Stimulated activated CD4-positive, alpha-beta T cell treated with anti-CD3 and anti-CD28 coated beads, Interleukin-1b, Interleukin-23, amount 100 ng/mL, for 24 hours (primary cell): ENCODE results near the gene ELK3.

Experiments used
- DNase-seq, 4 experiments: peaks; one replicate each; pipeline ENCODE4 v3.0.0-alpha.2; 2020; ENCODE audit warnings: low read depth in 4 of 4, low spot score in 1 of 4

Gene ELK3

GRCh38 chr12:96187956-96188355, 6.2 kb upstream of the ELK3 start:
- DNase-seq, result no peak

GRCh38 chr12:96189781-96190180, 4.4 kb upstream of the ELK3 start:
- no peak for DNase-seq

GRCh38 chr12:96190413-96191108, 3.6 kb upstream of the ELK3 start:
- DNase-seq, result no peak

GRCh38 chr12:96192926-96193573, 1.1 kb upstream of the ELK3 start:
- no peak for DNase-seq

GRCh38 chr12:96194576-96194889, 358 bp downstream of the ELK3 start:
- no peak for DNase-seq

- peak; percentile 25 to 64 (median 50) for DNase-seq
These were observed 1.0 kb downstream of the ELK3 start for GRCh38 chr12:96194971-96195844.

GRCh38 chr12:96195845-96196451, 1.8 kb downstream of the ELK3 start:
- DNase-seq, result peak in 2 of 4 experiments; percentile 49 to 50

- no peak for DNase-seq
These were observed 2.6 kb downstream of the ELK3 start for GRCh38 chr12:96196781-96197180.

GRCh38 chr12:96197503-96198272, 3.5 kb downstream of the ELK3 start:
- DNase-seq, result no peak

GRCh38 chr12:96198965-96199364, 4.8 kb downstream of the ELK3 start:
- no peak for DNase-seq

- no peak for DNase-seq
These were observed 5.3 kb downstream of the ELK3 start for GRCh38 chr12:96199464-96199863.

GRCh38 chr12:96201272-96202227, 7.4 kb downstream of the ELK3 start:
- DNase-seq, result no peak

GRCh38 chr12:96204381-96204780, 10.2 kb downstream of the ELK3 start:
- DNase-seq, result no peak

GRCh38 chr12:96205908-96206307, 11.7 kb downstream of the ELK3 start:
- no peak for DNase-seq

GRCh38 chr12:96206936-96207662, 12.9 kb downstream of the ELK3 start:
- DNase-seq, result no peak

- no peak for DNase-seq
These were observed 14.2 kb downstream of the ELK3 start for GRCh38 chr12:96208346-96208745.

- no peak for DNase-seq
These were observed 14.8 kb downstream of the ELK3 start for GRCh38 chr12:96208801-96209549.

- peak in 1 of 4 experiments; percentile 34 for DNase-seq
These were observed 16.3 kb downstream of the ELK3 start for GRCh38 chr12:96210376-96211055.
